Large intestine (tissue), 3 donors: ENCODE data around the gene LIPE. TPM values are rescaled to one million over a fixed set of nuclear protein-coding genes. Genes with fewer than 3 reads are reported as not detected.
"Not testable (repeated sequence)": the region's sequence is repeated elsewhere in the genome, so short reads cannot be mapped to it uniquely, and the experiment has no call there.

ENCODE experiments used
- DNase-seq, 2 donors: peaks; one replicate each; pipeline versions ENCODE4 v3.0.0 to v3.0.0-alpha.2; 2013
- H3K27ac ChIP-seq: one replicate; pipeline ENCODE4 v1.5.1; 2013; ENCODE audit warnings: low read length
- H3K27me3 ChIP-seq: 2 replicates; pipeline ENCODE4 v1.6.1; 2013; ENCODE audit warnings: low read length; ENCODE audit not compliant: control insufficient read depth, insufficient read depth
- H3K36me3 ChIP-seq: 2 replicates; pipeline ENCODE4 v1.6.1; 2013; ENCODE audit warnings: low read length; ENCODE audit not compliant: control insufficient read depth, insufficient read depth
- H3K4me1 ChIP-seq: one replicate; pipeline ENCODE4 v1.6.1; 2013; ENCODE audit warnings: low read length; ENCODE audit not compliant: control insufficient read depth, insufficient read depth
- H3K4me3 ChIP-seq: one replicate; pipeline ENCODE4 v1.5.1; 2013; ENCODE audit warnings: low read length
- H3K9me3 ChIP-seq: one replicate; pipeline ENCODE4 v1.6.1; 2013; ENCODE audit warnings: mild to moderate bottlenecking, low read depth, low read length, moderate library complexity; ENCODE audit not compliant: control insufficient read depth
- WGBS: methylation state at CpG from one replicate; pipeline ENCODE4 v1.1.5; 2013; ENCODE audit warnings: low lambda C conversion rate; ENCODE audit not compliant: insufficient coverage; 5-methylcytosine and 5-hydroxymethylcytosine counted together
- polyA plus RNA-seq: library from polyadenylated mRNA; unstranded; fragments of 120-200 nt; gene quantifications from one replicate; pipeline ENCODE4 v1.2.1, GENCODE V29; 2013

The LIPE gene
- polyA plus RNA-seq, 1 donor = 13.9 TPM

- H3K4me1 ChIP-seq = peaks cover 3% of the 10 kb centered on the region
- WGBS = 83% methylated on average over 1 of the region's 5 CpGs
- no peaks in the 10 kb centered on the region for H3K9me3 ChIP-seq
- no peak for DNase-seq
- H3K27me3 ChIP-seq = no peaks in the 10 kb centered on the region
- H3K27ac ChIP-seq = no peak overlapping the region
- no peaks in the 10 kb centered on the region for H3K36me3 ChIP-seq
- no peak overlapping the region for H3K4me3 ChIP-seq
Measured at GRCh38 chr19:42466521-42467182, 39.5 kb upstream of the LIPE start.

- Histone ChIP-seq H3K4me3 (no peak overlapping the region), H3K27me3 (no peaks in the 10 kb centered on the region), H3K9me3 (no peaks in the 10 kb centered on the region), H3K4me1 (peaks cover 3% of the 10 kb centered on the region), H3K36me3 (no peaks in the 10 kb centered on the region), H3K27ac (no peak overlapping the region)
- no peak for DNase-seq
- whole genome bisulfite sequencing = no CpG with 5 or more reads among the region's 5 CpGs
Measured at GRCh38 chr19:42465827-42466280, 38.7 kb upstream of the LIPE start.

DNA sequence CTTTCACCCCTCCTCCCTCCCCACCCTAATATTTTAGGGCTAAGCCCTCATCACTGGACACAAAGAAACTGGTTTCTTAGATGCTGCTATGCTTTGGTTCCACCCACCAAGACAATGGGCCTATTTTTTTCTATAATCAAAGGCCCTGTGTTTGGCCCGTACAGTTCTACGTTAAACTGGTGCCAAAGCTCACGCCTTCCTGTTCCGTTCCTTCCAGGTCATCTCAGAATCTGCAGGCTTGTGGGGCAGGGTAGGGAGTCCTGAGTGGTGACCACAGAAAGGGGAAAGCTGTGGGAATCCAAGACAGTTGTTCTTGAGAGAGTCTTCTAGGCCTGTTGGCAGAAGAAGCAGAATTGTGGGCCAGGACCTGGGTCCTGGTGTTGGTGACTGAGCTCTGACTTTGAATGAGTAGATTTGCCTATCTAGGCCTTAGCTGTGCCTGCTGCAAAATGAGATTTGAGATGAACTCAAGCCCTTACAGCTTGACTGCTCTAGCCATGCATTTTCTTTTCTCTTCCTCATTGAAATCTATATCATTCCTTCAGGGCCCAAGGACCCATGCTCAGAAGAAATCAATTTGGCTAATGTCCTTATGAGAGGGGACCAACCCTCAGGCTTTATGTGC is 34.6 kb upstream of the LIPE start:
- Histone ChIP-seq H3K27me3 (no peaks in the 10 kb centered on the region), H3K27ac (peak overlapping the region; percentile 8)
- WGBS = no CpG with 5 or more reads among the region's 4 CpGs

GRCh38 chr19:42461231-42461630 is 34.0 kb upstream of the LIPE start:
- H3K4me1 ChIP-seq, H3K27me3 ChIP-seq, H3K36me3 ChIP-seq, H3K27ac ChIP-seq, H3K9me3 ChIP-seq, H3K4me3 ChIP-seq, DNase-seq: not testable (repeated sequence)
- 88% methylated on average over 4 of the region's 8 CpGs for WGBS

More for the DNA sequence above, 34.6 kb upstream of the LIPE start:
- Histone ChIP-seq H3K9me3 (no peaks in the 10 kb centered on the region), H3K36me3 (no peaks in the 10 kb centered on the region), H3K4me3 (no peak overlapping the region), H3K4me1 (peaks cover 3% of the 10 kb centered on the region)
- DNase-seq = no peak

GRCh38 chr19:42459926-42460325 is 32.7 kb upstream of the LIPE start:
- peaks cover 10% of the 10 kb centered on the region for H3K4me1 ChIP-seq
- no peaks in the 10 kb centered on the region for H3K36me3 ChIP-seq
- no peak overlapping the region for H3K27ac ChIP-seq
- DNase-seq = no peak
- H3K27me3 ChIP-seq = no peaks in the 10 kb centered on the region
- no CpG with 5 or more reads among the region's 2 CpGs for WGBS
- H3K9me3 ChIP-seq = no peaks in the 10 kb centered on the region
- no peak overlapping the region for H3K4me3 ChIP-seq

GRCh38 chr19:42455621-42456081 is 28.5 kb upstream of the LIPE start:
- Histone ChIP-seq H3K9me3 (no peaks in the 10 kb centered on the region), H3K27ac (peak overlapping the region; percentile 84), H3K36me3 (no peaks in the 10 kb centered on the region), H3K4me3 (no peak overlapping the region), H3K27me3 (no peaks in the 10 kb centered on the region), H3K4me1 (peaks cover 20% of the 10 kb centered on the region)
- peak; percentile 92 to 98 for DNase-seq
- WGBS = no CpG with 5 or more reads among the region's 1 CpG

GRCh38 chr19:42455086-42455485 is 27.9 kb upstream of the LIPE start:
- WGBS = no CpG with 5 or more reads among the region's 2 CpGs
- peaks cover 22% of the 10 kb centered on the region for H3K4me1 ChIP-seq
- peak in 1 of 2 donors; percentile 55 for DNase-seq
- peak overlapping the region; percentile 84 for H3K27ac ChIP-seq
- no peaks in the 10 kb centered on the region for H3K36me3 ChIP-seq
- H3K27me3 ChIP-seq = no peaks in the 10 kb centered on the region
- no peak overlapping the region for H3K4me3 ChIP-seq
- H3K9me3 ChIP-seq = no peaks in the 10 kb centered on the region

GRCh38 chr19:42452590-42452989 is 25.4 kb upstream of the LIPE start:
- Histone ChIP-seq H3K27ac (peak overlapping the region; percentile 0), H3K4me1 (peaks cover 29% of the 10 kb centered on the region)

GRCh38 chr19:42450314-42450934 is 23.2 kb upstream of the LIPE start:
- peak; percentile 96 to 97 for DNase-seq
- no CpG with 5 or more reads among the region's 3 CpGs for WGBS
- Histone ChIP-seq H3K36me3 (no peaks in the 10 kb centered on the region), H3K4me1 (peaks cover 28% of the 10 kb centered on the region), H3K27ac (peak overlapping the region; percentile 90), H3K9me3 (no peaks in the 10 kb centered on the region), H3K4me3 (no peak overlapping the region), H3K27me3 (no peaks in the 10 kb centered on the region)

More at GRCh38 chr19:42452590-42452989, 25.4 kb upstream of the LIPE start:
- Histone ChIP-seq H3K9me3 (no peaks in the 10 kb centered on the region), H3K27me3 (no peaks in the 10 kb centered on the region), H3K36me3 (no peaks in the 10 kb centered on the region), H3K4me3 (no peak overlapping the region)
- DNase-seq = no peak
- 60% methylated on average over 1 of the region's 4 CpGs for WGBS

GRCh38 chr19:42448306-42448705 is 21.1 kb upstream of the LIPE start:
- H3K9me3 ChIP-seq, H3K27me3 ChIP-seq, H3K36me3 ChIP-seq, DNase-seq, H3K4me3 ChIP-seq, H3K27ac ChIP-seq: not testable (repeated sequence)
- WGBS = no CpG with 5 or more reads among the region's 5 CpGs
- H3K4me1 ChIP-seq = peaks cover 34% of the 10 kb centered on the region
